Breast epithelium (tissue), 3 donors: ENCODE measurements around the gene SMURF1.

Source experiments
- POLR2A ChIP-seq: fragments of 450-650 bp; IDR thresholded peaks from one replicate; pipeline ENCODE4 v1.6.1; 2016; ENCODE audit warnings: antibody characterized with exemption, mild to moderate bottlenecking, moderate library complexity
- TF ChIP-seq, protein P1 (sequence below), 3 donors: fragments of 450-650 bp; IDR thresholded peaks; one replicate each; pipeline ENCODE4 v1.5.1; 2016 to 2017; ENCODE audit warnings: antibody characterized with exemption in 3 of 3, mild to moderate bottlenecking in 3 of 3, moderate library complexity in 3 of 3

DNA sequence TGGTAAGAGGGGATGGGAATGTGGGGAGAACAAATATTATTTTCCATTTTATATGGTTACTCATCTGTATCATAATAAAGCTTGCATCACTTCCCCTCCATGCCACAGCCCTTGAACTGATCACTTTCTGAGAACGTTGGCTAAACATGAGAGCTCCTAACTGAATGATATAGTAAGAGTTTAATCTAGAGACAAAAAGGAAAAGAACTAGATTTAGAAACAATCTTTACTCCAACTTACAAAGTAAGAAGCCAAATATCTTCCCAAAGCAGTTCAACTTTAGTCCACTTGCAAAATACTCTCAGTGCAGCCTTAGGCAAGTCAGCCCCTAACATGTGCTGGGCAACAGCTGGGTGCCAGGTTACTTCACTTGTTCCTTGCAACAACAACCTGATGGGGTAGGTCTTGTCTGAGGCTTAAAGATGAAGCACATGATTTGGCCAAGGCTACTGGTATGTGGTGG, 20.3 kb downstream of the SMURF1 start:
- TF ChIP-seq, protein P1, sequence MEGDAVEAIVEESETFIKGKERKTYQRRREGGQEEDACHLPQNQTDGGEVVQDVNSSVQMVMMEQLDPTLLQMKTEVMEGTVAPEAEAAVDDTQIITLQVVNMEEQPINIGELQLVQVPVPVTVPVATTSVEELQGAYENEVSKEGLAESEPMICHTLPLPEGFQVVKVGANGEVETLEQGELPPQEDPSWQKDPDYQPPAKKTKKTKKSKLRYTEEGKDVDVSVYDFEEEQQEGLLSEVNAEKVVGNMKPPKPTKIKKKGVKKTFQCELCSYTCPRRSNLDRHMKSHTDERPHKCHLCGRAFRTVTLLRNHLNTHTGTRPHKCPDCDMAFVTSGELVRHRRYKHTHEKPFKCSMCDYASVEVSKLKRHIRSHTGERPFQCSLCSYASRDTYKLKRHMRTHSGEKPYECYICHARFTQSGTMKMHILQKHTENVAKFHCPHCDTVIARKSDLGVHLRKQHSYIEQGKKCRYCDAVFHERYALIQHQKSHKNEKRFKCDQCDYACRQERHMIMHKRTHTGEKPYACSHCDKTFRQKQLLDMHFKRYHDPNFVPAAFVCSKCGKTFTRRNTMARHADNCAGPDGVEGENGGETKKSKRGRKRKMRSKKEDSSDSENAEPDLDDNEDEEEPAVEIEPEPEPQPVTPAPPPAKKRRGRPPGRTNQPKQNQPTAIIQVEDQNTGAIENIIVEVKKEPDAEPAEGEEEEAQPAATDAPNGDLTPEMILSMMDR (IDR thresholded peaks at IDR 0.05): no peak
- no peak for TF ChIP-seq POLR2A
